Medulla oblongata (tissue), 1 donor: Measurements from ENCODE around the gene SRSF7.
"Not testable (repeated sequence)": the region's sequence is repeated elsewhere in the genome, so short reads cannot be mapped to it uniquely, and the experiment has no call there.

Source experiments
- DNase-seq: peaks from one replicate; pipeline ENCODE4 v3.0.0-alpha.2; 2015; ENCODE audit errors: extremely low spot score

The SRSF7 gene

GRCh38 chr2:38750891-38751595 is at the start of gene SRSF7:
Gene SRSF7, minus strand, starts transcription at chr2:38751361. Its CDS starts 105 bp downstream, at chr2:38751256.
- peak; percentile 99 for DNase-seq

- no peak for DNase-seq
Observed at GRCh38 chr2:38797953-38798352, 46.8 kb upstream of the SRSF7 start.

- no peak for DNase-seq
Observed at GRCh38 chr2:38797250-38797676, 46.1 kb upstream of the SRSF7 start.

- DNase-seq = not testable (repeated sequence)
Observed at GRCh38 chr2:38795016-38795415, 43.9 kb upstream of the SRSF7 start.

GRCh38 chr2:38794235-38794946 is 43.2 kb upstream of the SRSF7 start:
- no peak for DNase-seq

- DNase-seq = no peak
Observed at GRCh38 chr2:38793511-38793910, 42.4 kb upstream of the SRSF7 start.

- no peak for DNase-seq
Observed at GRCh38 chr2:38792751-38793150, 41.6 kb upstream of the SRSF7 start.

GRCh38 chr2:38792321-38792720 is 41.2 kb upstream of the SRSF7 start:
- not testable (repeated sequence) for DNase-seq

- no peak for DNase-seq
Observed at GRCh38 chr2:38791744-38792143, 40.6 kb upstream of the SRSF7 start.

GRCh38 chr2:38789691-38790090 is 38.5 kb upstream of the SRSF7 start:
- DNase-seq = no peak

- DNase-seq = no peak
Observed at GRCh38 chr2:38788306-38788705, 37.1 kb upstream of the SRSF7 start.

GRCh38 chr2:38783586-38783985 is 32.4 kb upstream of the SRSF7 start:
- DNase-seq = no peak

- DNase-seq = no peak
Observed at GRCh38 chr2:38778687-38779082, 27.5 kb upstream of the SRSF7 start.

- DNase-seq = no peak
Observed at GRCh38 chr2:38776531-38776930, 25.4 kb upstream of the SRSF7 start.

- no peak for DNase-seq
Observed at GRCh38 chr2:38775921-38776225, 24.7 kb upstream of the SRSF7 start.

GRCh38 chr2:38775097-38775920 is 24.1 kb upstream of the SRSF7 start:
- DNase-seq = no peak

GRCh38 chr2:38771632-38772031 is 20.5 kb upstream of the SRSF7 start:
- no peak for DNase-seq

- DNase-seq = no peak
Observed at GRCh38 chr2:38765551-38765950, 14.4 kb upstream of the SRSF7 start.

- DNase-seq = no peak
Observed at GRCh38 chr2:38765149-38765548, 14.0 kb upstream of the SRSF7 start.

- DNase-seq = no peak
Observed at GRCh38 chr2:38763728-38764127, 12.6 kb upstream of the SRSF7 start.

- no peak for DNase-seq
Observed at GRCh38 chr2:38763228-38763627, 12.1 kb upstream of the SRSF7 start.

- not testable (repeated sequence) for DNase-seq
Observed at GRCh38 chr2:38755891-38756290, 4.7 kb upstream of the SRSF7 start.

- DNase-seq = no peak
Observed at GRCh38 chr2:38754506-38754905, 3.3 kb upstream of the SRSF7 start.
